Islet precursor cell (in vitro differentiated cells): ENCODE data around the gene TIAM2.
"Not testable (repeated sequence)": the region's sequence is repeated elsewhere in the genome, so short reads cannot be mapped to it uniquely, and the experiment has no call there.

ENCODE experiments used
- DNase-seq: peaks from one replicate; pipeline ENCODE4 v3.0.0-alpha.2; 2018

TIAM2 gene

GRCh38 chr6:154993026-154993425 is 2.1 kb upstream of the TIAM2 start:
- no peak for DNase-seq

- no peak for DNase-seq
Observed at GRCh38 chr6:154993710-154994109, 1.4 kb upstream of the TIAM2 start.

GRCh38 chr6:154994836-154995253 is 270 bp upstream of the TIAM2 start:
- DNase-seq: no peak

- no peak for DNase-seq
Observed at GRCh38 chr6:154996016-154996590, 988 bp downstream of the TIAM2 start.

GRCh38 chr6:154996841-154997311 is 1.8 kb downstream of the TIAM2 start:
- peak; percentile 74 for DNase-seq

- no peak for DNase-seq
Observed at GRCh38 chr6:154998855-154999254, 3.7 kb downstream of the TIAM2 start.

GRCh38 chr6:155001482-155001881 is 6.4 kb downstream of the TIAM2 start:
- DNase-seq: no peak

GRCh38 chr6:155001934-155002333 is 6.8 kb downstream of the TIAM2 start:
- DNase-seq: no peak

GRCh38 chr6:155003476-155003875 is 8.4 kb downstream of the TIAM2 start:
- no peak for DNase-seq

- no peak for DNase-seq
Observed at GRCh38 chr6:155004017-155004416, 8.9 kb downstream of the TIAM2 start.

GRCh38 chr6:155004576-155005372 is 9.7 kb downstream of the TIAM2 start:
- peak; percentile 65 for DNase-seq

- no peak for DNase-seq
Observed at GRCh38 chr6:155008625-155009024, 13.5 kb downstream of the TIAM2 start.

GRCh38 chr6:155010940-155011339 is 15.8 kb downstream of the TIAM2 start:
- DNase-seq: no peak

GRCh38 chr6:155011809-155012291 is 16.7 kb downstream of the TIAM2 start:
- DNase-seq: no peak

- peak; percentile 45 for DNase-seq
Observed at GRCh38 chr6:155013457-155013876, 18.4 kb downstream of the TIAM2 start.

GRCh38 chr6:155014137-155014536 is 19.0 kb downstream of the TIAM2 start:
- DNase-seq: no peak

GRCh38 chr6:155014670-155015300 is 19.7 kb downstream of the TIAM2 start:
- peak; percentile 84 for DNase-seq

- not testable (repeated sequence) for DNase-seq
Observed at GRCh38 chr6:155018415-155018814, 23.3 kb downstream of the TIAM2 start.

- no peak for DNase-seq
Observed at GRCh38 chr6:155021680-155022079, 26.6 kb downstream of the TIAM2 start.

- no peak for DNase-seq
Observed at GRCh38 chr6:155022721-155023120, 27.6 kb downstream of the TIAM2 start.

- DNase-seq: no peak
Observed at GRCh38 chr6:155023717-155024116, 28.6 kb downstream of the TIAM2 start.

GRCh38 chr6:155024391-155025027 is 29.4 kb downstream of the TIAM2 start:
- DNase-seq: no peak

GRCh38 chr6:155026022-155026705 is 31.0 kb downstream of the TIAM2 start:
- DNase-seq: peak; percentile 90
